Stimulated activated CD4-positive, alpha-beta T cell treated with anti-CD3 and anti-CD28 coated beads, Interleukin-4, amount 100 ng/mL, for 4 hours (primary cell): ENCODE data around the gene CMKLR1.

Source experiments
- DNase-seq, 2 experiments: peaks; one replicate each; pipeline ENCODE4 v3.0.0-alpha.2; 2020

The CMKLR1 gene

GRCh38 chr12:108360487-108360886 is 21.4 kb upstream of the CMKLR1 start:
- no peak for DNase-seq

- DNase-seq, result no peak
Observed at GRCh38 chr12:108360057-108360456, 20.9 kb upstream of the CMKLR1 start.

GRCh38 chr12:108358580-108358965 is 19.5 kb upstream of the CMKLR1 start:
- DNase-seq, result no peak

- no peak for DNase-seq
Observed at GRCh38 chr12:108357834-108358579, 18.9 kb upstream of the CMKLR1 start.

GRCh38 chr12:108356835-108357806 is 18.0 kb upstream of the CMKLR1 start:
- DNase-seq, result no peak

- no peak for DNase-seq
Observed at GRCh38 chr12:108355069-108355468, 16.0 kb upstream of the CMKLR1 start.

GRCh38 chr12:108352591-108352990 is 13.5 kb upstream of the CMKLR1 start:
- DNase-seq, result no peak

- DNase-seq, result no peak
Observed at GRCh38 chr12:108350511-108350910, 11.4 kb upstream of the CMKLR1 start.

GRCh38 chr12:108349278-108349688 is 10.2 kb upstream of the CMKLR1 start:
- no peak for DNase-seq

- DNase-seq, result no peak
Observed at GRCh38 chr12:108348842-108349241, 9.7 kb upstream of the CMKLR1 start.

- DNase-seq, result no peak
Observed at GRCh38 chr12:108346727-108347710, 7.9 kb upstream of the CMKLR1 start.

GRCh38 chr12:108345716-108346633 is 6.9 kb upstream of the CMKLR1 start:
- no peak for DNase-seq

GRCh38 chr12:108342985-108343384 is 3.9 kb upstream of the CMKLR1 start:
- DNase-seq, result no peak

- no peak for DNase-seq
Observed at GRCh38 chr12:108341854-108342847, 3.0 kb upstream of the CMKLR1 start.

- DNase-seq, result no peak
Observed at GRCh38 chr12:108341356-108341755, 2.2 kb upstream of the CMKLR1 start.

GRCh38 chr12:108340037-108340436 is 926 bp upstream of the CMKLR1 start:
- no peak for DNase-seq

- DNase-seq, result no peak
Observed at GRCh38 chr12:108337235-108338223, 1.6 kb downstream of the CMKLR1 start.

GRCh38 chr12:108335349-108336119 is 3.6 kb downstream of the CMKLR1 start:
- no peak for DNase-seq
